GM21447 (cell line): Measurements from ENCODE around the gene TYW3.
"Not testable (repeated sequence)": the region's sequence is repeated elsewhere in the genome, so short reads cannot be mapped to it uniquely, and the experiment has no call there.

Experiments used
- ATAC-seq: cut with Tn5 transposase; IDR thresholded peaks from one replicate; pipeline ENCODE4 v1.9.1; 2021; ENCODE audit not compliant: unreplicated experiment

TYW3 gene

DNA sequence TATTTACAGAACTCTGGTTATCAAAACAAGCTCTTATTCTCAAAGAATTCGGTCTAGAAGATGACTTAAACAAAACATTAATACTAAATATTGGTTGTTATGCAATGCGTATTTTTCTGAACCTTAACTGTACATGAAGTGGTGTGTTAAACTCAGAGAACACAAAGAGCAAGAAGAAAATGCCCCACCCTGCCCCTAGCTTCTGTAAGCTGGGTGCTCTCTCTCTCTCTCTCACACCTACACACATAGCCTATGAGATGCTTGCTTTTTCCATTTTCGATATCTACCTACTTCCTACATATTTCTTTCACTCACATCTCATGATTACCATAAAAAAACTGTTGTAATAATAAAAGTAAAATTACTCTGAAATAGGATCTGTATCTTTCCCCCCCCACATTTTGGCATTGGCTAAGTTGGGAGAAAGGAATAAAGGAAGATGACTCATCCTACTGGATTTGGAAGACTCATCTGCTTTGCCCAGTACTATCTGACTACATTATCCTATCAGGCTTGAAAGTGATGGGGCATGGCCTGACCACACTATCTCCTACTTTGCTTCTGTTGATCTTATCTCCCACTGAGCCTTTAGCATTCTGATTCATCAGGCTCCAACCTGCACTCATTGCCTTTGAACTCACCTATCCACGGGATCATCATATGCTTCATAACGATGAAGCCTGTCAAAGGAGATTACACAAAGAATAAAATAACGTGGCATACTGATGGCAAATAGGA is 3.0 kb upstream of the TYW3 start:
- no peak for ATAC-seq

DNA sequence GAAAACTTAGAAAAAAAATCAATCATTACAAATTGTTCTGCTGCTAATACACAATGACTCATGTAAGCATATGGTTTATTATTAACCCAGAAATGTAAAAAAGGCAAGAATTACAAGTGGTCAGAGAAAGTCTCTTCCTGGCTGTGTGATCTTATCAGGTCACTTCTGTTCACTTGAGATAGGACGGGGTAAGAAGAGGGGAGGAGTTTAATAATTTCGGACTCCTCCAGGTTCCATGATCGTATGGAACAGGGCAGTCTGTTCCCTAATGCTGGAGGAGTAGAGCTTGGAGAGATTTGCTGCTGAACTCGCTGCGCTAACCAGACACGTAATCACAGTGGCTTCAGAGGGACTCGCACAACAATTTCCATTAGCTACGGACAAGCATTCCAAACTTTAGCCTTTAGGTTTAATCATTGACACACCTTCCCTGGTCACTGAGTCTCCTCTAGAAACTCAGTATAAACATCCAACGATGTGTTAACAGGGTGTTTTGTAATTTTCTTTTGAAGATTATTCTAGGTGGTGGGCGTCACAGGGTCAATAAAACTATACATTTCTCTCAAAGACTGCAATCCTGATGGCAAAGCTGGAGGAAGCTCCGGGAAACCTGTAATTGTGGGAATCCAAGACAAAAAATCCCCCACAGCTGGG is 1.4 kb upstream of the TYW3 start:
- peak; percentile 26 for ATAC-seq

GRCh38 chr1:74732071-74732946 is 643 bp upstream of the TYW3 start:
- peak; percentile 15 for ATAC-seq

DNA sequence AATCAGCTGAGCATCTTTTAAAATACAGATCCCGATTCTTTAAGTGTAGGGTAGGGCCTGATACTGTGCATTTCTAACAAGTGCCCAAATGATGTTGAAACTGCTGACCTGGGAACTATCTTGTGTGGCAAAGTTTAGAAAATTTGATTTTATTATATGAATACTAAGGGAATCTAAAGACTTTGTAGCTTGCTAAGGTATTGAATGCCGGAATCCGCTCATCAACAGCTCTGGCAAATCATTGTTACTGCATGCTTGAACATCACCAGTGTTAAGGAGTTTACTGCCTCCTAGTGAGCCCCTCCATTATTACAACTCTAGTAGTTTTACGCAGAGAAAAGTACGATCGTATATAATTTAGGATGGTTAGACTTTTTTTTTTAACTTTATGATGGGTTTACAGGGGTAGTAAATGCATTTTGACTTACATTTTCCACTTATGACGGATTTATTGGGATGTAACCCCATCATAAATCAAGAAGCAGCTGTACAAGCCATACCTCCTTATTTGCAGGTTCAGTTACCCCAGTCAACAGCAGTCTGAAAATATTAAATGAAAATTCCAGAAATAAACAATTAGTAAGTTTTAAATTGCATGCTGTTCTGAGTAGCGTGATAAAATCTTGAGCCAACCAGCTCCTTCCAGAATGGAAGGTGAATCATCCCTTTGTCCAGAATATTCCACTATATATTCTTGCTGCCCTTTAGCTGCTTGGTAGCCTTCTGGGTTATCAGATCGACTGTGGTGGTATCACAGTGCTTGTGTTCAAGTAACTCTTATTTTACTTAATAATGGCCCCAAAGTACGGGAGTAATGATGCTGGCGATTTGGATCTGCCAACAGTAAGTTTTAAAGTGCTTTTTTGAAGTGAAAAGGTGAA is 892 bp downstream of the TYW3 start:
- ATAC-seq: peak; percentile 52

- no peak for ATAC-seq
Measured at GRCh38 chr1:74737333-74737732, 4.4 kb downstream of the TYW3 start.

GRCh38 chr1:74740307-74740980 is 7.5 kb downstream of the TYW3 start:
- not testable (repeated sequence) for ATAC-seq

DNA sequence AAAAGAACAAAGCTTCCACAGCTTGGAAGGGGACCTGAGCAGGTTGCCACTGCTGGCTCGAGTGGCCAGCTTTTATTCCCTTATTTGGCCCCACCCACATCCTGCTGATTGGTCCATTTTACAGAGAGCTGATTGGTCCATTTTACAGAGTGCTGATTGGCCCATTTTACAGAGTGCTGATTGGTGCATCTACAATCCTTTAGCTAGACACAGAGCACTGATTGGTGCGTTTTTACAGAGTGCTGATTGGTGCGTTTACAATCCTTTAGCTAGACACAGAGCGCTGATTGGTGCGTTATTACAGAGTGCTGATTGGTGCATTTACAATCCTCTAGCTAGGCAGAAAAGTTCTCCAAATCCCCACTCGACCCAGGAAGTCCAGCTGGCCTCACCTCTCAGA is 12.3 kb downstream of the TYW3 start:
- ATAC-seq: not testable (repeated sequence)

- ATAC-seq: peak; percentile 62
Measured at GRCh38 chr1:74748960-74749359, 16.0 kb downstream of the TYW3 start.

- ATAC-seq: no peak
Measured at GRCh38 chr1:74753104-74753503, 20.2 kb downstream of the TYW3 start.

GRCh38 chr1:74755475-74755874 is 22.5 kb downstream of the TYW3 start:
- no peak for ATAC-seq

GRCh38 chr1:74756650-74757049 is 23.7 kb downstream of the TYW3 start:
- not testable (repeated sequence) for ATAC-seq

GRCh38 chr1:74763807-74764206 is 30.9 kb downstream of the TYW3 start:
- no peak for ATAC-seq

DNA sequence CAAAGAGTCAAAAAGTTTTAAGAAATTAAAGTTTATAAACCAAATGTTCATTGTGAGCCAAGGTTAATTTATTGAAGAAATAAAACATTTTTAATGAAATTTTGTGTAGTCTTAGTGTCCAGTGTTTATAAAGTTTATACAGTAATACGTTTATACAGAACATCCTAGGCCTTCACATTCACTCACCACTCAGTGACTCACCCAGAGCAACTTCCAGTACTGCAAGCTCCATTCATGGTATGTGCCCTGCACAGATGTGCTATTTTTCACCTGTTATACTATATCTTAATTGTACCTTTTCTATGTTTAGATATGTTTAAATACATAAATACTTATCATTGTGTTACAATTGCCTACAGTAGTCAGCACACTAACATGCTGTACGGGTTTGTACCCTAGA is 33.6 kb downstream of the TYW3 start:
- ATAC-seq: no peak

GRCh38 chr1:74767490-74767889 is 34.5 kb downstream of the TYW3 start:
- ATAC-seq: no peak

GRCh38 chr1:74771913-74772515 is 39.1 kb downstream of the TYW3 start:
- peak; percentile 61 for ATAC-seq

DNA sequence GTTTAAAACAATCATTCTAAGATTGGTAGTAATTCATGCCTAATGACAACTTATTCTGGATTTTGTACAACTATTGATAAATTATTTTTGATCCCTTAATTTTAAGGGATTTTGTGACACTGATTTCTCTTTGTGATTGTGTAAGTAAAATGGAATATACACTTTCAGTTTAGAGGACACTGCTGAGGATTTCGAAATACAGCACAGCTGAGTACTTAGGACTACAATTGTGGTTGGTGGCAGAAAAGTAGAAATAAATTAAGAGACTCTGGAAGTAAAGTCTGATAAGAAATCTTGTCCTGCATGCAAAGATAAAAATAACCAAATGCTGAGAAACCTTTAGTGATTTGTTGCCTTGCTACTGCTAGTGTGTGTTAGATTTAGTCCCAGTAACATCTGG is 40.0 kb downstream of the TYW3 start:
- no peak for ATAC-seq

GRCh38 chr1:74773582-74773981 is 40.6 kb downstream of the TYW3 start:
- ATAC-seq: no peak

GRCh38 chr1:74775735-74776134 is 42.8 kb downstream of the TYW3 start:
- no peak for ATAC-seq

DNA sequence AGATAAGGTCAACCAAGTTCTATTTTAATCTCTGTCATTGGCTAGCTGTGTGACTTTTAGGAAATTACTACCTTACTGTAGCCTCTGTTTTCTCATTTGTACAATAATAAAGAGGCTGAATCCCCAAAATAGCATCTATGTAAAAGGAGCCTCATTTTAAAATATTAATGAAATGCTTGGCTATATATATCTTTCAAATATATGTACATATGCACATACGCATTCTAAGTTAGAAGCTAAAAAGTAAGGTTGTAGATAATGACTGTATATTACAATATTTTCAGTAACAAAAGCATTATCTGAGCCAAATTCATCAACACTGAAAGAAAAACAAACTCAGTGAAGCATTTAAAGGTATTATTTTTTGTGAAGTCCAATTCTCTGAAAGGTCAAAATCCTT is 44.6 kb downstream of the TYW3 start:
- ATAC-seq: no peak

GRCh38 chr1:74779750-74780149 is 46.8 kb downstream of the TYW3 start:
- no peak for ATAC-seq
